AG09309 (cell line): ENCODE data around the gene COA8.
A peak's percentile ranks its signal among the peaks of the same experiment; 100 is the strongest.

Source experiments
- DNase-seq: peaks from one replicate; pipeline ENCODE4 v3.0.0-alpha.2; 2010; ENCODE audit warnings: low read depth
- H3K4me3 ChIP-seq: 2 replicates; pipeline ENCODE4 v1.5.1; 2011; ENCODE audit warnings: mild to moderate bottlenecking, low read depth, low read length, moderate library complexity; ENCODE audit not compliant: control insufficient read depth
- CTCF ChIP-seq: IDR thresholded peaks from 2 replicates; pipeline ENCODE4 v1.5.1; 2011; ENCODE audit warnings: mild to moderate bottlenecking, low read depth, low read length, inconsistent platforms; ENCODE audit not compliant: insufficient read depth, control insufficient read depth; ENCODE audit errors: missing control alignments

COA8 gene

GRCh38 chr14:103526914-103527248 is 35.9 kb upstream of the COA8 start:
- no peak overlapping the region for H3K4me3 ChIP-seq
- no peak for TF ChIP-seq CTCF
- DNase-seq: no peak

DNA sequence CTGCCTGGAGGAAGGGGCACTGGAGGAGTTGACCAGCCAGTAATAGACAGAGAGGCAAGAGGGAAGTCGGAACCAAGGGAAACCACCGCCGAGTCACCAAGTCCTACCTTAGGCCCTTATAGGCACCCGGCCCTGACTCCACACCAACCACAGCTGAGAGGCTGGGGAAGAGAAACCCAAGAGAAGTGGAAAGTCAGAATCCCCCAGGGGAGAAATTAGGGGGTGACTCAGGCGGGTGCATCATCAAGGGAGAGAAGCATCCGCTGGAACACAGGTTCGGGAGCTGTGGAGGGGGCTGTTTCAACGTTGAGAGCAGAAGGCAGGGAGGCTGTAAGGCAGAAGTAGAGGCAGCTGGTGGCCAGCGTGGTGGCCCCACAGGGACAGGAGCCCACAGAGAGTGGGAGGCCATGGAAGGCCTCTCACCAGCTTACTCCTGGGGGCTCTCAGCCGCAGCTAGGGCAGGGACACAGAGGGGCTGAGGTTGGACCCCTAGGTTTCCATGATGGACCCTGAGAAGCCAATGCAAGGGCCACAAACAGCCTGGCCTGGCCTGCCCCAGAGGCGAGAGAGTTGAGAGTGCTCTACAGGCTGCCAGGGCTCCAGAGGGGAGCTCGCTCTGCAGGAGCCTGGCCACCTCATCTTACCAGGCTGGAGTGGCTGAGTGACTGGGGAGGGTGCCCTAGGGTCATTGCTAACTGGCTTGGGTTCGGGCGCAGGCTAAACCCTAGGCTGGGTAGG is 35.2 kb upstream of the COA8 start:
- no peak overlapping the region for H3K4me3 ChIP-seq
- DNase-seq: no peak
- TF ChIP-seq CTCF: no peak

GRCh38 chr14:103528146-103528586 is 34.6 kb upstream of the COA8 start:
- no peak for TF ChIP-seq CTCF
- no peak for DNase-seq
- peak overlapping the region; percentile 92 for H3K4me3 ChIP-seq

GRCh38 chr14:103528587-103529382 is 34.0 kb upstream of the COA8 start, which contains the start of gene TRMT61A:
Gene TRMT61A, plus strand, starts transcription at chr14:103529196. Its CDS starts 783 bp downstream, at chr14:103529979.
- peak; percentile 62 for DNase-seq
- H3K4me3 ChIP-seq: peak within 1 kb of the TSS; percentile 92
- TF ChIP-seq CTCF: no peak

GRCh38 chr14:103529383-103530365 is 33.1 kb upstream of the COA8 start:
- DNase-seq: no peak
- H3K4me3 ChIP-seq: peak overlapping the region; percentile 92
- no peak for TF ChIP-seq CTCF

DNA sequence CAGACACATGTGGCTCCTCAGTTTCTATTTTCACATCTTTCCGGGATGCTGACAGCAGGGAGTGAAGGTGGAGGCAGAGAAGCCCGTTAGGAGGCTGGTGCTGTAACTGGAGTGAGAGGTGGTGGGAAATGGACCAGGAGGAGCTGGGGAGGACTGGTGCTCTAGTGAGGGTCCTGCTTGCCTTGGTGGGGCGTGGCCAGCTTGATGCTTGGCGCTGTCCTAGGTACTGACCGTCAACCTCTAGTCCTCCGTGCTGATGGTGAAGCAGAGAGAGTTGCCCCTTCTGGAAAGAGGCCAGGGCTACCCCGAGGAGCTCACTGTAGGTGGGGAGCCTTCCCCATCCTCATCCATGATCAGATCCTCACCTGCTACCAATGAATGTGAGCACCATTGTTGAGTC is 32.4 kb upstream of the COA8 start:
- no peak for TF ChIP-seq CTCF
- no peak for DNase-seq
- H3K4me3 ChIP-seq: peak overlapping the region; percentile 92
